OCI-LY3 (cell line): ENCODE results near the gene NUDT17.

Experiments used
- EZH2phosphoT487 ChIP-seq: fragments of 200-600 bp; shearing (Covaris generic); IDR thresholded peaks from 2 replicates; pipeline ENCODE4 v1.6.1; 2018; ENCODE audit warnings: antibody characterized with exemption, mixed run types, low read depth
- TF ChIP-seq, protein P1 (sequence below): fragments of 200-600, 300-600 bp; sonication (generic); IDR thresholded peaks from 2 replicates; pipeline ENCODE4 v1.5.1; 2014; ENCODE audit warnings: antibody characterized with exemption, low read length, low read depth

DNA sequence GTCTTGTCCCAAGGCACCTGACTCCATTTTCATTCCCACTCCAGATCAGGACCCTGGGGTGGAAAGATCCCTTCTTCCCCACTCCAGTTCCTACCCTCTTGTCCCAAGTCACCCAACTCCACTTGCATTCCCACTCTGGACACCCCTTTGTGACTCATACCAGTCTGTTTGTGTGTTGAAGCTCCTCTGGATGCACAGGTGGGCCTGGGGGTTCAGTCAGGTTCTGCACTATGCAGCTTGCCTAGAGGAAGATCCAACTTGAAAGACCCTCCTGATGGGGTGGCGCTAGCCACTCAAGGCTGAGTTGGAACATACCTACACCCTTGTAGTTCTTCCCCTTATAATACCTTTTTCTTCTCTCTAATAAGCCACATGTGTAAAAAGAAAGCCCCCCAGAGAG, 50.0 kb downstream of the NUDT17 start:
- TF ChIP-seq, protein P1, sequence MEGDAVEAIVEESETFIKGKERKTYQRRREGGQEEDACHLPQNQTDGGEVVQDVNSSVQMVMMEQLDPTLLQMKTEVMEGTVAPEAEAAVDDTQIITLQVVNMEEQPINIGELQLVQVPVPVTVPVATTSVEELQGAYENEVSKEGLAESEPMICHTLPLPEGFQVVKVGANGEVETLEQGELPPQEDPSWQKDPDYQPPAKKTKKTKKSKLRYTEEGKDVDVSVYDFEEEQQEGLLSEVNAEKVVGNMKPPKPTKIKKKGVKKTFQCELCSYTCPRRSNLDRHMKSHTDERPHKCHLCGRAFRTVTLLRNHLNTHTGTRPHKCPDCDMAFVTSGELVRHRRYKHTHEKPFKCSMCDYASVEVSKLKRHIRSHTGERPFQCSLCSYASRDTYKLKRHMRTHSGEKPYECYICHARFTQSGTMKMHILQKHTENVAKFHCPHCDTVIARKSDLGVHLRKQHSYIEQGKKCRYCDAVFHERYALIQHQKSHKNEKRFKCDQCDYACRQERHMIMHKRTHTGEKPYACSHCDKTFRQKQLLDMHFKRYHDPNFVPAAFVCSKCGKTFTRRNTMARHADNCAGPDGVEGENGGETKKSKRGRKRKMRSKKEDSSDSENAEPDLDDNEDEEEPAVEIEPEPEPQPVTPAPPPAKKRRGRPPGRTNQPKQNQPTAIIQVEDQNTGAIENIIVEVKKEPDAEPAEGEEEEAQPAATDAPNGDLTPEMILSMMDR: no peak
- TF ChIP-seq EZH2phosphoT487: no peak
